ENCODE results near the gene APLP1. TPM values are rescaled to one million over a fixed set of nuclear protein-coding genes. Genes with fewer than 3 reads are reported as not detected.

Gene APLP1
- total RNA-seq, 1 donor from 2014 or later = 11.5 TPM

DNA sequence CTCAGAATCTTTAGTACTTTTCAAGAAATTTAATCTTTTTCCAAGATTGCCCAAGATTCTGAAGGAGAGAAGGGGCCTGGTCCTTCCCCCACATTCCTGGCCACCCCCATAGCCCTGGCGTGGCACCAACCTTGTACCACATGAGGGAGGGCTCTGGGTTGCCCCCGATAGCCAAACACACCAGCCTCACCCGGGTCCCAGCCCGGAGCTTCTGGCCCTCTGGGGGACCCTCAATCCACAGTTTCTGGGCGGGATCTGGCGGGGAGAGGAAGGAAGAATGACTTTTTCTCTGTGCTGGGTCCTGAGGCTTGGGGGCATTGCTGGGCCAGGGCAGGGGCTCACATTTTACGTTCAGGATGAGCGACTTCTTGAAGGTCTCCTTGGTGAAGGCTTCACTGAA lies 20.5 kb upstream of the APLP1 start:
- H3K27me3 Mint-ChIP-seq (ENCODE audit: unreplicated experiment) = peaks cover 19% of the 10 kb centered on the region
- H3K4me1 Mint-ChIP-seq (ENCODE audit: unreplicated experiment) = peaks cover 13% of the 10 kb centered on the region
- TF ChIP-seq, protein P1, sequence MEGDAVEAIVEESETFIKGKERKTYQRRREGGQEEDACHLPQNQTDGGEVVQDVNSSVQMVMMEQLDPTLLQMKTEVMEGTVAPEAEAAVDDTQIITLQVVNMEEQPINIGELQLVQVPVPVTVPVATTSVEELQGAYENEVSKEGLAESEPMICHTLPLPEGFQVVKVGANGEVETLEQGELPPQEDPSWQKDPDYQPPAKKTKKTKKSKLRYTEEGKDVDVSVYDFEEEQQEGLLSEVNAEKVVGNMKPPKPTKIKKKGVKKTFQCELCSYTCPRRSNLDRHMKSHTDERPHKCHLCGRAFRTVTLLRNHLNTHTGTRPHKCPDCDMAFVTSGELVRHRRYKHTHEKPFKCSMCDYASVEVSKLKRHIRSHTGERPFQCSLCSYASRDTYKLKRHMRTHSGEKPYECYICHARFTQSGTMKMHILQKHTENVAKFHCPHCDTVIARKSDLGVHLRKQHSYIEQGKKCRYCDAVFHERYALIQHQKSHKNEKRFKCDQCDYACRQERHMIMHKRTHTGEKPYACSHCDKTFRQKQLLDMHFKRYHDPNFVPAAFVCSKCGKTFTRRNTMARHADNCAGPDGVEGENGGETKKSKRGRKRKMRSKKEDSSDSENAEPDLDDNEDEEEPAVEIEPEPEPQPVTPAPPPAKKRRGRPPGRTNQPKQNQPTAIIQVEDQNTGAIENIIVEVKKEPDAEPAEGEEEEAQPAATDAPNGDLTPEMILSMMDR (IDR thresholded peaks at IDR 0.05; ENCODE audit: unreplicated experiment) = no peak
- no peaks in the 10 kb centered on the region for H3K36me3 Mint-ChIP-seq (ENCODE audit: low read depth, unreplicated experiment)
- no peak overlapping the region for H3K27ac Mint-ChIP-seq (ENCODE audit: unreplicated experiment)
- H3K4me3 Mint-ChIP-seq (ENCODE audit: unreplicated experiment) = no peak overlapping the region
- H3K9me3 Mint-ChIP-seq (ENCODE audit: unreplicated experiment) = no peaks in the 10 kb centered on the region
- no peak for DNase-seq (ENCODE audit: low spot score)

DNA sequence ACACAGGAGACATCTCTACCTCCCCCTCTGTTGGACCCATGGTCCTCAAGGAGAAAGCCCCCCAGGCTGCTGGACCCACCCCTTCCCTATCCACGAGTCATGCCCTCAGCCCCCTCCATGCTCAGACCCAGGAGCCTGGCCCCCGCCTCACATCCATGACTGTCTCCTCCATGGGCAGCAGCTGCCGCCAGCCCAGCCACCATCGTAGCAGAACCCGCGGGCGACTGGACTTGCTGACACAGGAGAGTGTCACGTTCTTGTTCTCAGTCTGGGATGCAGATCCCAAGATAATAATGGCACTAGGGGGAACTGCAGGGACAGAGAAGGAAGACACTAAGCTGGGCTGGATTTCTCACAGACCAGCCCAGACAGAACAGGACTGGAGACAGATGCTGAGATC lies 19.9 kb upstream of the APLP1 start:
- peaks cover 13% of the 10 kb centered on the region for H3K4me1 Mint-ChIP-seq (ENCODE audit: unreplicated experiment)
- peaks cover 21% of the 10 kb centered on the region for H3K27me3 Mint-ChIP-seq (ENCODE audit: unreplicated experiment)
- H3K36me3 Mint-ChIP-seq (ENCODE audit: low read depth, unreplicated experiment) = no peaks in the 10 kb centered on the region
- DNase-seq (ENCODE audit: low spot score) = no peak
- no peaks in the 10 kb centered on the region for H3K9me3 Mint-ChIP-seq (ENCODE audit: unreplicated experiment)
- H3K27ac Mint-ChIP-seq (ENCODE audit: unreplicated experiment) = no peak overlapping the region
- H3K4me3 Mint-ChIP-seq (ENCODE audit: unreplicated experiment) = no peak overlapping the region
- TF ChIP-seq, protein P1 (IDR thresholded peaks at IDR 0.05; ENCODE audit: unreplicated experiment) = no peak

DNA sequence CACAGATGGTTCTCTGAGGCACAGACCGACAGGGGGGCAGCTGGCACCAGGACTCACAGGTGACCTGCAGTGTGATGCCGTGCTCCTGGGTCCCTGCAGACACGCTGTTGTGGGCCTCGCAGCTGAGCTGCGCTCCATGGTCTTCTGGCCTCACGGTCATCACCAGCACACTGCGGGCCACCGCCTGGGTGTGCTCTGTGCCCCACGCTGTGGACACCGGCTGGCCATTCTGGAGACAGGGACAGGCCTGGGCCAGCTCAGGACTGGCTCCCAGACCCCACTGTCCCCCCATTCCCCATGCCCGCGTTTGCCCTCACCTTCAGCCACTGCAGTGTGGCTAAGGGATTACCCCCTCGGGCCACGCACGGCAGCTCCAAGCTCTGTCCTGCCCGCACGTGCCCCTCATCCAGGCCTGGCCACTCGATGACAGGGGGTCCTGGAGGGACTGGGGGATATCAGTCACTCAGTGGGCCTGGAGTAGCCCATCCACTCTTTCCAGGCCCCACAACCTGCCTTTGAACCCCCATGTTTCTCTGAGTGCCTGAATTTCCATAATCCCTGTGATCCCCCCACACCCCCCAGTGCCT lies 19.4 kb upstream of the APLP1 start:
- Mint-ChIP-seq H3K4me3 (ENCODE audit: unreplicated experiment) (no peak overlapping the region), H3K27me3 (ENCODE audit: unreplicated experiment) (peaks cover 21% of the 10 kb centered on the region), H3K27ac (ENCODE audit: unreplicated experiment) (no peak overlapping the region), H3K4me1 (ENCODE audit: unreplicated experiment) (peaks cover 13% of the 10 kb centered on the region), H3K36me3 (ENCODE audit: low read depth, unreplicated experiment) (no peaks in the 10 kb centered on the region), H3K9me3 (ENCODE audit: unreplicated experiment) (no peaks in the 10 kb centered on the region)
- DNase-seq (ENCODE audit: low spot score) = no peak
- TF ChIP-seq, protein P1 (IDR thresholded peaks at IDR 0.05; ENCODE audit: unreplicated experiment) = no peak

- peaks cover 12% of the 10 kb centered on the region for H3K27me3 Mint-ChIP-seq (ENCODE audit: unreplicated experiment)
- no peaks in the 10 kb centered on the region for H3K36me3 Mint-ChIP-seq (ENCODE audit: low read depth, unreplicated experiment)
- TF ChIP-seq, protein P1 (IDR thresholded peaks at IDR 0.05; ENCODE audit: unreplicated experiment) = no peak
- H3K9me3 Mint-ChIP-seq (ENCODE audit: unreplicated experiment) = no peaks in the 10 kb centered on the region
- DNase-seq (ENCODE audit: low spot score) = no peak
- no peak overlapping the region for H3K4me3 Mint-ChIP-seq (ENCODE audit: unreplicated experiment)
- no peak overlapping the region for H3K27ac Mint-ChIP-seq (ENCODE audit: unreplicated experiment)
- H3K4me1 Mint-ChIP-seq (ENCODE audit: unreplicated experiment) = peaks cover 8% of the 10 kb centered on the region
Observed at GRCh38 chr19:35851213-35852028, 17.0 kb upstream of the APLP1 start.

Data from endothelial cell (in vitro differentiated cells).